ENCODE results near the gene CCNF.

GRCh38 chr16:2424061-2425007 is 4.9 kb upstream of the CCNF start:
- TF ChIP-seq CTCF (IDR thresholded peaks at IDR 0.05) (no peak), EZH2phosphoT487 (IDR thresholded peaks at IDR 0.05) (no peak), EZH2 (IDR thresholded peaks at IDR 0.05) (no peak)
